ENCODE data around the gene ASB2.

Gene ASB2

DNA sequence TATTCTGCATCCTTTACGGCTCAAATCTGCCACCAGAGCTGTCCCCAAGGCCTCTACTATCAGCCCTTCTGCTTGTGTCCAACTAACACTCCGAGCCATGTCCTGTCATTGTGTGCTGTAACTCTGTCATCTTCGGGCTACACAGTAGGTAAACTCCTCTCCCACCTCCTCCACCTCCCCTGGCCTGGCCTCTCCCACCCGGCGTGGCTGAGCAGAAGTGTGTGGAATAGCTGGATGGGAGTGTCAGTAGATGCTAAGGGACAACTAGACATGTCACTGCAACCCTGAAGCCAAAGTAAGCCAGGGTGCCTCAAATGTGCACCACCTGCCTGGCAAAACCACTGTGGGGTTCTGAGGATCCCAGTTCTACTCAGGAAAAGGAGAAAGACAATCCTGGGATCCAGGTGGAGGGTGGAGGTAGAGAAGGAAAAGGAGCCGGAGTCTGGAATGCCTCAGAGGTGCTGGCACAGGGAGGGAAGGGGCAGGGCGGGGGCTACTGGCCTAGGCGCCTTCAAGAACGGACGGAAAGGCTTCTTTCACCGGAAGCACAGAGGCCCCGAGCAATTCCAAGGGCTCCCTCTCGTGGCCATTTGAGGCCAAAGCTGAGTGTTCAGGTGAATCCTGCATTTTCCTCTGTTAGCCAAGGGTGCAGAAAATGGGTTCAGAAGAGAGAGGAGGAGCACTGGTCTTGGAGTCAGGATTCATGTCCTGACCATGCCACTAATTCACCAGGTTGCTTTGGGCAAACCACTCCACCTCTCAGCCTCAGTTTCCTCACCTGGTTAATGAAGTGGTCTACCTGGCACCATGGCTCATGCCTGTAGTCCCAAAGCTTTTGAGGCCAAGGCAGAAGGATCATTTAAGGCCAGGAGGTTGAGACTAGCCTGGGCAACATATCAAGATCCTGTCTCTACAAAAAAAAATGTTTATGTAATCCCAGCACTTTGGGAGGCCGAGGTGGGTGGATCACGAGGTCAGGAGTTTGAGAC, 69.7 kb downstream of the ASB2 start:
- peak; percentile 25 for DNase-seq (ENCODE audit: low read depth, low spot score)

DNA sequence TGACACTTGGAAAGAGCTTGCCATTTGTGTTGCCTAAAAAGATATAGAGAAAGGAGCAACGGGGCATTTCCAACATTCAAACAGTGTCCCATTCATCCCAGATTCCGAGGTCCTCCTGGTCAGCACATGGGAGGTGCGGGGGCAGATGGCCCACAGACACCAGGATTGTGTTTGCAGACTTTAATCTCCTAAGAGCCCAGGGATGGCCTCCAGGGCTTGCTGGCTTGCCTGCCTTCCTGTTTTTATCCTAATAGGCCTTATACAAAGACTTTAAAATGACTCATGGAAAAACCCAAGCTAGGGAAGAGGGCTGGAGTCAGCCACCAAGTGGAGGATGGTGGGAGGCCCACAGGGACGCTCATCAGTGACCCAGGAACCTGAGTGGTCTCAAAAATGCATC, 70.7 kb downstream of the ASB2 start:
- DNase-seq (ENCODE audit: low read depth, low spot score), result no peak

DNA sequence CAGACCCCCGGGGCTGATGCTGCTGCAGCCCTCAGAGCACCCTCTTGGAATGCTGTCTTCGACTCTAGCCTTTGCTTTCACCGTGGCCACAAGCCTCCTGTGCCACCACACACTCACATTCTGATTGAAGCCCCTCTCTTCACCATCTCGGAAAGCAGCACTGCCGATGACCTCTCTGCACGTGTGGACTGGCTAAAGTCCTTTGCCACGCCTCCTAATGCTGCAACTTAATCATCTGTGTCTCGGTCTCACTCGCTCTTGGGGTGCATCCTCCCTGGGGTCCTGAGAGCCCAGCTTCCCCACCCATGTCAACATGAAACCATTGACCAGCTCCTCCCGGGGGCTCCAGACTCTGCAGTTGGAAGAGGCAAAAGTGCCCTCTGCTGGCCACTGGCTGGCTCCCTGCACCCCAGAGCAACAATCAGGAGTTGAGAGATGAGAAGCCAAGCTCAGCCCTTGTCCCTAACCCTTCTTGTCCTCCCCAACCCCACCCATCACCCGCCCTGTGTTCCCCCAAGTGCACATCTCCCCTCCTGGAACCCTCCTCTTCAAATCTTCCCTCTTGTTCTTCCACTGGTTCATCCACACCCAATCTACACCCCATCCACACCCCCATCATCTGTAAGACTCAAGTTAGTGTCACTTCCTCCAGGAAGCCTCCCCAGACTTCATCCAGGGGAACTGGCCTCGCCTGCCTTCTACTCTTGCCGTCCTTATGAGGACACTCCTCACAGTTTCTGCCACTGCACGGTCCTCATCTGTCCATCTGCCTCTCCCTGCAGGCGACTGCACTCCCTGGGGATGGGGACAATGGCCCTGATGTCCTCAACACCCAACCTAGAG, 72.8 kb downstream of the ASB2 start:
- no peak for DNase-seq (ENCODE audit: low read depth, low spot score)

DNA sequence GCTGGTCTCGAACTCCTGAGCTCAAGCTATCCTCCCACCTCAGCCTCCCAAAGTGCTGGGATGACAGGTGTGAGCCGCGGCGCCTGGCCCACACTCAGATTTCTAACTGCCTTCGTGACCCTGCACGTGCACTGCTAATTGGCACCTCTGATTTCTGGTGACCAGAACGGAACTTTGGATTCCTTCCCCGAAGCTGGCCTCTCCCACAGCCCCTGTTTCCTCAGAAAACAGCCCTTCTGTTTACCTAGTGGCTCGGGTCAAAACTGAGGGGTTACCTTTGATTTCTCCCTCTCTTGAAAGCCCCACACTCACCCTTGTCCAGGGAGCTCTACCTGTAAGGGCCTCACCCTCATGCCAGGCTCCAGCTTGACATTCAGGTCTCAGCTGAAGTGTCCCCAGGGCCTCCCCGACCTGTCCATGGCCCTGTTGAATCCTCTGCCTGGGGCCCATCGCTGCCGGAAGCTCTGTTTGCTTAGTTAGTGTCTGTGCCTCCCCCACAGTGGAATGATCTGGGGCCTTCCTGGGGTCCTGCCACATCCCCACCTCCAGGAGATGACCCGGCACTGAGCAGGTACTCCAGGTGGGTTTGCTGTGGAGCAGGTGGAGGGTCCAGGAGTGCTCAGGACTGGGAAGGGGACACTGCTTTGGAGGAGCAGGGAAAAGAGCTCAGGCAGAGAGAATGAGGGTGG, 73.6 kb downstream of the ASB2 start:
- no peak for DNase-seq (ENCODE audit: low read depth, low spot score)

DNA sequence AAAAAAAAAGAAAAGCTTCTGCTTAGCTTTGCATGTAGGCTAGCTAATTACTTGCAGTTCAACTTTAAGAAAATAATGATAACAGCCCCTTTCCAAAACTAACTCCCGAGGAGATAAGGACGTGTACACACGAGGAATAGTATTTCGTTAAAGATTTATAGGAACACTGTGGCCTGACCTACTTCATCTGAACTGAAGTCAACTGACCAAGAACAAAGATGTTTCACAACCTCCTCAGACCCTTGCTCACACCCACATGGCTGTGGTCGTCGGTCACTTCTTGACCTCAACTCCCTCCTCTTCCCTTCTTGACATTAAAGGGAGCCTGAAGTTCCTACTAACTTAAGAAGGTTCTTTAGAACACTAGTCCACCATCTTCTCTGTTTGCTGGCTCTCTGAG, 74.6 kb downstream of the ASB2 start:
- no peak for DNase-seq (ENCODE audit: low read depth, low spot score)

DNA sequence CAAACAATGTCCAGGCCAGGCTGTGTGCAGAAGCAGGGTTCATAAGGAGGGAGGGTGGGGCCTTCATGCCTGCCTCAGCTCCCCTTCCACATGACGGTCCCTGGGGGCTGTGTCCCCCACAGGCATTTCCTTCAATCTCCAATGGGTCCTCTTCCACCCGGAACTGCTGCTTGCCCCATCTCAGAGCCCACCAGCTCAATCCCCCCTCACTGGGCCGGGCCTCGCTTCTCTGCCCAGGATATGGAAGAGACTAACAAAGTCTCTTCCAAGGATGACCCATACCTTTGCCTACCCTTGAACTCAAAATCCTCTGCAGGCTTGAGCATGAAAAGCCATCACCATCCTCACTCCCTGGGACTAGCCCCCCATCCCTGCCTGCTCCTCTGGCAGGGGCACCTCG, 77.6 kb downstream of the ASB2 start:
- no peak for DNase-seq (ENCODE audit: low read depth, low spot score)

DNA sequence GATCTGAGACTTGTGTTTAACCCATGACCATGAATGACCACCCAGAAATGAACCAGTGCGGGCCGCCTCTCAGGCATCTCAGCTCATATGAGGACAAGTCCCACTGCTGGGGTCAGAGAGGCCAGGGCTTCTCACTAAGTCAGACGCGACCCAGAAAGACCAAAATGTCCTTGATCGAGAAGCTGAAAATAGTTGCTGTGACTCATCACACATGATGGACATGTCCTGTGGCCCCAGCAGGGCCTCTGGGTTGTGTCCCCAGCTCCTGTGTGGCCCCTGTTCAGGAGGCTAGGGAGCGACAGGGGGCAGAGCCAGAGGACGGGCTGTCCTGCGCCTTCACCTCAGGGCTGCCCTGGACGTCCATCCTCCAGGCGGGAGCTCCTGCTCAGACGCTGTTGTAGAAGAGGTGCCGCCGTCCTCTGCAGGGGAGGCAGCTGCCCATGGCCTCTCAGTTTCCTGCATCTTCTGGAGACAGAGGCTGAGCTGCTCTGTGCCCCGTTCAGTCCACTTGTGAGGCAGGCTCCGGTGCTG, 78.2 kb downstream of the ASB2 start:
- DNase-seq (ENCODE audit: low read depth, low spot score), result no peak

DNA sequence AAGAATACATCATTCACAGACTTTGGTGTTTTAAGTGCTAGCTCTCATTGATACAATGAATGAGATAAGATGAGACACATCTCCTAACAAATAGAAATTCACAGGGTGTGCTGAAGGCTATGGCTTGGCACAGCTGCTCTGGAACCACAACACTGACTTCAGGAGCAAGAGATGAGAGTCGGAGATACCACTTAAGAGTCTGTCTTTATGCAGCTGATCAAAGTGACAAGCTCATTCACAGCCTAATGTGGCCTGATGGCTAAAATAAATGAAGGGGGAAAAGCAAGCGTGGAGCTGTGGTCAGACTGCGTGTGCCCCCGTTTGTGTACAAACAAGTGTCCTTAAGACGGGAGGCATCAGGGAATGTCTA, 78.9 kb downstream of the ASB2 start:
- DNase-seq (ENCODE audit: low read depth, low spot score), result no peak

DNA sequence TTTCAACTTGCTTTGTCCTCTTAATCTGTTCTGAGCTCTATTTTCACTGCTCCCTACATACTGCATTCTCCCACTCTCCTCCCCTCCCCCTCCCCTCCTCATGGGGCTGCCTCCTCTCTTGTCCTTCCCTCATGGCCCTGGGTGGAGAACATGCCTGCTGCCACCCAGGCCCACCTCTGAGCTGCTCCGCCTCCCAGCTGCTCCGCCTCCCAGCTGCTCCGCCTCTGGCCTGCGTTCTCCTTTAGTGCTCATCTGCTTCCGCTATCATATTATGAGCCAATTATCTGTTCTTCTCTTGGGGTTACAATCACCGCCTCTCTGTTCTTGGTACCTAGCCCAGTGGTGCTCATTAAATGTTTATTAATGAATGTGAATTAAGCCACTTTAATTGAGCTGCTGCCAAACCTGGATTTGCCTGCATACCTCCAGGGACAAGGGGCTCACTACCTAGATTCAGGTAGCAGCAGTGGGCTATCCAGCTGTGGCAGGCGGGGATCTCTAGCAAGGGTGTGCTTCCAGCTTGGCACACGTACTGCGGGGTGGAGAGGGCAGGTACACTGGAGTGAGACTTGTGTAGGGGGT, 81.3 kb downstream of the ASB2 start:
- DNase-seq (ENCODE audit: low read depth, low spot score), result no peak

DNA sequence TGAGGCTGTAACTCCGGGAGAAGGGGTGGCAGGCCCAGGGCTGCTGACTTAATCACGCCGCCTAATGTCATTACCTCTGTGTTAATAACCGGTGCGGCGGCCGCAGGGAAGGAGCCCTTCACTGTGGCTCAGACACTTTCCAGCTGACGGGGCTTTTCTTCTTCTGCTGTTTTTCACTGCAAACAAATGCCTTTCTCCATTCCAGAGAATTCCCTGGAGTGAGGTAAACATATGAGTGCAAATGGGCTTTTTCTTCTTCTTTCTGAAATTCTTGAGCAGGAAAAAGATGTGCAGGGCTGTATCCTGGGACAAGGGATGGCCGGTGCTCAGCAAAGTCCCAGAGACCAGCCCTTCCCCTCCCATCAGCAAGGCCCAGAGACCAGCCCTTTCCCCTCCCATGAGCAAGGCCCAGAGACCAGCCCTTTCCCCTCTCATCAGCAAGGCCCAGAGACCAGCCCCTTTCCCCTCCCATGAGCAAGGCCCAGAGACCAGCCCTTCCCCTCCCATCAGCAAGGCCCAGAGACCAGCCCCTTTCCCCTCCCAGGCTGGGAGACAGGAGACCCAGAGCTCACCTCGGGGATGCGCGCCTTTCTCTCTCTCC, 82.6 kb downstream of the ASB2 start:
- no peak for DNase-seq (ENCODE audit: low read depth, low spot score)

DNA sequence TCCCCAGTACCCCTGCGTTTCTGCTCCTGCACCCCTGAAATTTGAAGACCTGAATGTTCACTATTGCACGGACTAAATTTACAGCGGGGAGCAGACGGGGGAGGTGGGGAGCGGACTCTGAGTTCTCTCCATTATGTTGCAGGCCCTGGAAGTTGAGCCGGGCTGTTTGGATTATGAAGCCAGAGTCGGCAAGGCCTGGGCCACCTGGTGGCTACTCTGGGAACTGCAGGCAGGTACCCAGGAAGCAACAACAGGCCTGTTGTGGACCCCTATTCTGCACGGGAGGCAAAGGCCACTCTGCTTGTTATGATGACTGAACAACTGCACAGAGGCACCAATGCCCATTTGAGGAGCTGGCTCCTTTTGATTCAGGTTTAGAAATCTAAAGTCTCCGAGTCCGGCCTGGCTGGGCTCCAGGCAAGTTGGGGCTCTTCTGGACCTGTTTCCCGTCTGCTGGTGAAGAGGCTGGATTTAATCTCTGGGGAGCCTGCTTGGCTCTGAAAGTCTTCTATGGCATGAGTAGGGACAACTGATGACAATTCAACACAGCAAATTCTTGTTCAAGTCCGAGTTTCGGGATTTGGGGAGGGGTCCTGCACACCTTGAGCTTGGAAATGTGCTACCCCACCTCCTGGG, 83.3 kb downstream of the ASB2 start:
- DNase-seq (ENCODE audit: low read depth, low spot score), result peak; percentile 35

DNA sequence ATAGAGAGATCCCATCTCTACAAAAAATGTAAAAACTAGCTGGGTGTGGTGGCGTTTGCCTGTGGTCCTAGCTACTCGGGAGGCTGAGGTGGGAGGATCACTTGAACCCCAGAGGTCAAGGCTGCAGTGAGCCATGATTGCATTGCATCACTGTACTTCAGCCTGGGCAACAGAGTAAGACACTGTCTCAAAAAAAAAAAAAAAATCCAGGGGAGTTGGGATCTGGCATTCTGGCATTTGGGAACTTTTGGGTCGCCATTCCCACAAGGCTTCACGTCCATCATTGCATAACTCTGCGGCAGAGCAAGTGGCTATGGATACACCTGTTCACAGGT, 83.9 kb downstream of the ASB2 start:
- DNase-seq (ENCODE audit: low read depth, low spot score), result no peak

DNA sequence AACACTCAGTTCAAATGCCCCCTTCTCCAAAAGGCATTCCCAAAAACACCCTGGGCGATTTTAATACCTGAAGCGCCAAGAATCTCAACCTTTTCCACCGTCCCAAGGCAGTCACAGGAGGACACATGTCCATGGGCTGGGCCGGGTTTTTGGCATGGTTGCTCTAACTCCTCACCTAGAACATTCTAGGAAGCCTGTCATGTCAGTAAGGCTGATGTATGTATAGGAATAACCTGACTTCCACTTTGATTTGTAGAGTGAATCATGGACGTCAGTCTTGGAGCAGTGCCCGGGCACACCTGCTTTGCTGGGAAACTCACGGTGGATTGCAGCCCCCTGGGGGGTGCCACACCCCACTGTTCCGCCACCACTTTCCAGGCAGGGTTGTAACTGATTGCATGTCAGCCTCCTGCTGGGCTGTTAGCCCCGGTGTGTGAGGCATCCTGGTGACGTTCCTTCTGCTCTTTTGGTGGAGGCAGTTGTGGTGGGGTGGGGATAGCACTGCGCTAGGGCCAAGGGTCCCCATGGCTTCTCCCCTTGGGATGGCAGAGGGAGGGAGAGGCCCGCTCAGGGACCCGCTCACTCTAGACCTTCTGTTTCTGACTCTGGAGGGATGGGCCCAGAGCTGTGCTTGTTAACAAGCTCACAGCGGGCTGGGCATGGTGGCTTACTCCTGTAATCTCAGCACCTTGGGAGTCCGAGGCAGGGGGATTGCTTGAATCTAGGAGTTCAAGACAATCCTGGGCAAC, 84.4 kb downstream of the ASB2 start:
- no peak for DNase-seq (ENCODE audit: low read depth, low spot score)

DNA sequence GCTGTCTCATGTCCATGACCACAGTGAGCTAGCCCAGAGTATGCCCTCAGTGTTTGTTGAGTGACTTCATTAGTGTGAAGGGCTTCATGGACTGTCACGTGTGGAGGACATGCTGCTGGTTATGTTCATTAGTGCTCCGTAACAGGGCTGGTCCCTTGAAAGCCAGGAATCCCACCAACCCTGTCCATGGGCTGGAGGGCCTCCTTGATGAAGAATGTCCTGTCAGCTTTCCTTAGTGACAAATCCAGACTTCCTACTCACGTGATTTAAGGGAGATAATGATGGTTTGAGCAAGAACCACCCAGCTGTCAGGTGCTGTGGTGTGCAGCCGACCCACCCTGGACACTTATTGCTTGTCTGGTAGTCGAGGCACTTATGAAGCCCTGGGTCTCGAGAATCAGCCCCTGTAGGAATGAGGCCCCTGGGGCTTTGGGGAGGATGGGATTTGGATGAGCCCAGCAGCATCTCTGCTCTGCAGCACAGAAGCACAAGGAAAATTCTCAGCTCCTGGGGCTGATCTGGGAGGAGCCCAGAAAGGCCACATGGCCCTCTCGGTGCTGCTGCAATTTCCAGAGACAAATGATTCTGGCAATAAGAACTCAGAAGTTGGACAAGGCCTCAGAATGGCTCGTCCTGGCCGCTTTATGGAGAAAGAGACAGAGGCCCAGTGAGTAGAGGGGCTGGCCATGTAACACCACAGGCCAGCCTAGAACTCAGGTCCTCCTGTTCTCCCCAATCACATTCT, 86.5 kb downstream of the ASB2 start:
- no peak for DNase-seq (ENCODE audit: low read depth, low spot score)

DNA sequence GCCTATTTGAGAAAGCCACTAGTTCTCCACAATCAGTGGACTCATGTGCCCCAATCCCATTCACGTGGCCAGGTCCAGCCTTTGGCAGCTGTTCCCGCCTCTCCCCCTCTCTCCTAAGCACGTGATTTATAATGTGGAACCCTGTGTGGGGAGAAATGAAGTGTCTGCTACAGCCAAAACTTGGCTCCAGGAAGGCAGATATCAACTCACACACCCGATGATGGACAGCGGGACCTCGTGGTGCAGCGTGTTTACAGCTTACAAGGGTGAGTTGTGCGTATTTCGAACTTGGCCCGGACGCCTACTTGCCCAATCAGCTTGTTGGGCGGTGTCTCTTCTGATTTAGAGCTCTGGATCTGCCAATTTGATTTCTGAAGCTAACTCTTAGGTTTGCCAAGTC, 87.4 kb downstream of the ASB2 start:
- no peak for DNase-seq (ENCODE audit: low read depth, low spot score)

DNA sequence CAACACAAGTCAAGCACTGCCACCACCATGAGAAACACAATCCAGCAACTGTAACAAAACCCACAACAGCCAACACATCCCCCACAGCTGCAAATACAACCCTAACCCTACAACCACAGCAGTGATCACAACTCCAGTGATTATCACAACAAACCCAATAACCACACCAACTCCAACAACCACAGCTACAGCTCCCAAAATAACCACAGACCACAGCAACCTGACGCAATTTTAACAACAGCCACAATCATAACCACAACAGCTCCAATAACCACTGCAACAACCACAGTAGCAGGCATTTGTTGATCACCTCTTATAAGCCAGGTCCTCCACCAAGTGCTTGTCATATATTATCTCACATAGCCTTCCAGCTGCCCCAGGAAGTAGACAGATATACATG, 91.4 kb downstream of the ASB2 start:
- DNase-seq (ENCODE audit: low read depth, low spot score), result no peak
